ENCODE measurements around the gene RPP38. TPM values are rescaled to one million over a fixed set of nuclear protein-coding genes. Genes with fewer than 3 reads are reported as not detected.

RPP38 gene
- total RNA-seq, 1 donor from 2014 or later: 13.7 TPM

- Mint-ChIP-seq H3K36me3 (ENCODE audit: unreplicated experiment) (peaks cover 4% of the 10 kb centered on the region), H3K27me3 (ENCODE audit: unreplicated experiment) (peaks cover 11% of the 10 kb centered on the region), H3K9me3 (ENCODE audit: unreplicated experiment) (peaks cover 8% of the 10 kb centered on the region), H3K4me1 (ENCODE audit: unreplicated experiment) (peaks cover 5% of the 10 kb centered on the region), H3K4me3 (ENCODE audit: unreplicated experiment) (no peak overlapping the region), H3K27ac (ENCODE audit: unreplicated experiment) (no peak overlapping the region)
- no peak for TF ChIP-seq CTCF (IDR thresholded peaks at IDR 0.05)
- DNase-seq (ENCODE audit: extremely low spot score, unreplicated experiment): no peak
Observed at GRCh38 chr10:15072358-15072757, 24.8 kb upstream of the RPP38 start.

DNA sequence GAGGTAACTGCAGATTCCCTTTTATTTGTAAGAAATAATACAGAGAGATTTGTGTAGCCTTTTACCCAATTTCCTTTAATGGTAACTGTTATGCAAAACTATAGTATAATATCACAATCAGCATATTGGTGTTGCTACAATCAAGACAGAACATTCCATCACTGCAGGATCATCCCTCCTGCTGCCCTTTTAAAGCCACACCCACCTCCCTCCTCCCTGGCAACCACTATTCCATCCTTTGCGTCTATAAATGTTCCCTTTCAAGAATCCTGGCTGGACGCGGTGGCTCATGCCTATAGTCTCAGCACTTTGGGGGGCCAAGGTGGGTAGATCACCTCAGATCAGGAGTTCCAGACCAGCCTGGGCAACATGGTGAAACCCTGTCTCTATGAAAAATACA lies 21.7 kb upstream of the RPP38 start:
- H3K4me3 Mint-ChIP-seq (ENCODE audit: unreplicated experiment): no peak overlapping the region
- H3K27ac Mint-ChIP-seq (ENCODE audit: unreplicated experiment): no peak overlapping the region
- peaks cover 5% of the 10 kb centered on the region for H3K4me1 Mint-ChIP-seq (ENCODE audit: unreplicated experiment)
- peaks cover 5% of the 10 kb centered on the region for H3K9me3 Mint-ChIP-seq (ENCODE audit: unreplicated experiment)
- H3K36me3 Mint-ChIP-seq (ENCODE audit: unreplicated experiment): peaks cover 4% of the 10 kb centered on the region
- no peak for TF ChIP-seq CTCF (IDR thresholded peaks at IDR 0.05)
- no peak for DNase-seq (ENCODE audit: extremely low spot score, unreplicated experiment)
- H3K27me3 Mint-ChIP-seq (ENCODE audit: unreplicated experiment): peaks cover 4% of the 10 kb centered on the region

DNA sequence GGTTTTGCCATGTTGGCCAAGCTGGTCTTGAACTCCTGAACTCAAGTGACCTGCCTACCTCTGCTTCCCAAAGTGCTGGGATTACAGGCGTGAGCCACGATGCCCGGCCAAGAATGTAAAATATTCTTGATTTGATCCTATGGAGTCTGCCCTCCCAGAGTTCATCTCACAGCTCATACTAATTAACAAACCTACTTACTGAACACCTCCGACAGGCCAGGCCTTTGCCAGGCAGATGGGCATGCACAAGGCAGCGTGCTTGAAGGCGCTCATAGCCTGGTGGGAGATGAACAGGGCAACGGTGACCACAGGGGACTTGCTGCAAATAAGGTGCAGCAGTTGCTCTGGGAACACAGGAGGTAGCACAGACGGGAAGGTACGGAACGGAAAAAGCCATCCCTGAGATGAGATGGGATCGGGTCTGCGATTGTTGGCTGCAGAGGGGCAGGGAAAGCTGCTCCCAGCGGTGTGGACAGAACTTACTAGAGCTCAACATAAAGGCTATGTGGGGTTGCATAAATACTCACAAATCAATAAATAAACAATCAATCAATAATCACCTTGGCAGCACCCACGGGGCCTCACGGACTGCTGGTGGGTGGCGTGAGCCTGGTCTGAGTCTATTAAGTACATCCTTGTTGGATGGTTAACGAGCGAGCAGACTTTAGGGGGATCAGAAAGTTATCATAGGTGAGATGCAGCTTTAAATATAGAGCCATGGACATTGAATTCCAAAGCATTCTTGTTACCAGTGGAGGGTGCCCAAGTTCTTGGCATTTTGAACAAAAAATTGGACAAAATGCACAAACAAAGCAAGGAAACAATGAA lies 13.3 kb upstream of the RPP38 start:
- peak overlapping the region; percentile 69 for H3K4me3 Mint-ChIP-seq (ENCODE audit: unreplicated experiment)
- no peaks in the 10 kb centered on the region for H3K9me3 Mint-ChIP-seq (ENCODE audit: unreplicated experiment)
- no peaks in the 10 kb centered on the region for H3K36me3 Mint-ChIP-seq (ENCODE audit: unreplicated experiment)
- H3K27me3 Mint-ChIP-seq (ENCODE audit: unreplicated experiment): no peaks in the 10 kb centered on the region
- DNase-seq (ENCODE audit: extremely low spot score, unreplicated experiment): no peak
- H3K27ac Mint-ChIP-seq (ENCODE audit: unreplicated experiment): peak overlapping the region; percentile 78
- H3K4me1 Mint-ChIP-seq (ENCODE audit: unreplicated experiment): peaks cover 8% of the 10 kb centered on the region
- no peak for TF ChIP-seq CTCF (IDR thresholded peaks at IDR 0.05)

DNA sequence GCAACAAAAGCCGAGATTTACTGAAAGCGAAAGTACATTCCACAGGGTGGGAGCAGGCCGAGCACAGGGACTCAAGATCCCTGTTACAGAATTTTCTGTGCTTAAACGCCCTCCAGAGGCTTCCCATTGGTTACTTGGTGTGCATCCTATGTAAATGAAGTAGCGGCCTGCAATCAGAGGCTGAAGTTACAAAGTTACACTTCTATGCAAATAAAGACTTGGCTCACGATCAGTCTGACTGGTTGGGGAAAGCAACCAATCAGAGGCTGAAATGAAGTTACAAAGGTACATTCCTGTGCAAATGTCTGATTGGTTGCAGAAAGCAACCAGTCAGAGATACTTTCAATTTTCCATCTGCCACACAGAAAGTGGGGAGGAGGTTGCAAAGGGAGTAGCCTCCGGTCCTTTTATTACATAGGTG lies 12.6 kb upstream of the RPP38 start:
- peaks cover 8% of the 10 kb centered on the region for H3K4me1 Mint-ChIP-seq (ENCODE audit: unreplicated experiment)
- no peaks in the 10 kb centered on the region for H3K27me3 Mint-ChIP-seq (ENCODE audit: unreplicated experiment)
- H3K4me3 Mint-ChIP-seq (ENCODE audit: unreplicated experiment): peak overlapping the region; percentile 69
- no peaks in the 10 kb centered on the region for H3K36me3 Mint-ChIP-seq (ENCODE audit: unreplicated experiment)
- H3K27ac Mint-ChIP-seq (ENCODE audit: unreplicated experiment): peak overlapping the region; percentile 78
- DNase-seq (ENCODE audit: extremely low spot score, unreplicated experiment): no peak
- H3K9me3 Mint-ChIP-seq (ENCODE audit: unreplicated experiment): no peaks in the 10 kb centered on the region
- peak; percentile 36 for TF ChIP-seq CTCF (IDR thresholded peaks at IDR 0.05)

GRCh38 chr10:15088428-15089261 lies 8.5 kb upstream of the RPP38 start, which contains the start of gene ACBD7:
TSS of gene ACBD7 (minus strand) at chr10:15088776. CDS start at chr10:15088728, 48 bp downstream.
- no peak within 1 kb of the TSS for H3K27ac Mint-ChIP-seq (ENCODE audit: unreplicated experiment)
- H3K27me3 Mint-ChIP-seq (ENCODE audit: unreplicated experiment): peaks cover 10% of the 10 kb centered on the region
- peaks cover 10% of the 10 kb centered on the region for H3K4me1 Mint-ChIP-seq (ENCODE audit: unreplicated experiment)
- TF ChIP-seq CTCF (IDR thresholded peaks at IDR 0.05): peak; percentile 47
- peaks cover 3% of the 10 kb centered on the region for H3K36me3 Mint-ChIP-seq (ENCODE audit: unreplicated experiment)
- peak within 1 kb of the TSS; percentile 70 for H3K4me3 Mint-ChIP-seq (ENCODE audit: unreplicated experiment)
- H3K9me3 Mint-ChIP-seq (ENCODE audit: unreplicated experiment): no peaks in the 10 kb centered on the region
- peak; percentile 90 for DNase-seq (ENCODE audit: extremely low spot score, unreplicated experiment)
